SU-DHL-6 (cell line): ENCODE results near the gene KCNIP3.
A peak's percentile ranks its signal among the peaks of the same experiment; 100 is the strongest.
"Not testable (repeated sequence)": the region's sequence is repeated elsewhere in the genome, so short reads cannot be mapped to it uniquely, and the experiment has no call there.

Source experiments
- H2AFZ ChIP-seq: fragments of 200-600 bp; sonication (generic); 2 replicates; pipeline ENCODE4 v1.6.1; 2014; ENCODE audit warnings: low read depth, mild to moderate bottlenecking, moderate library complexity, mixed read lengths, antibody characterized with exemption, low read length; ENCODE audit not compliant: severe bottlenecking
- H3F3A ChIP-seq: fragments of 200-600 bp; shearing (Covaris generic); 2 replicates; pipeline ENCODE4 v1.6.0; 2016; ENCODE audit warnings: antibody characterized with exemption, mild to moderate bottlenecking; ENCODE audit not compliant: insufficient read depth
- H3K27ac ChIP-seq: fragments of 200-600 bp; sonication (generic); 2 replicates; pipeline ENCODE4 v1.5.1; 2016; ENCODE audit warnings: low read depth, mild to moderate bottlenecking, low read length, moderate library complexity, mixed read lengths
- H3K27me3 ChIP-seq: fragments of 200-600 bp; sonication (generic), shearing (Covaris generic); 2 replicates; pipeline ENCODE4 v1.6.0; 2014; ENCODE audit warnings: mild to moderate bottlenecking, low read length
- H3K36me3 ChIP-seq: fragments of 200-600 bp; sonication (generic); 2 replicates; pipeline ENCODE4 v1.6.1; 2014; ENCODE audit warnings: mild to moderate bottlenecking, low read length, mixed read lengths
- H3K4me2 ChIP-seq: fragments of 300-600, 200-600 bp; shearing (Covaris generic), sonication (generic); 2 replicates; pipeline ENCODE4 v1.6.0; 2014; ENCODE audit warnings: low read length, low read depth, mild to moderate bottlenecking; ENCODE audit not compliant: poor library complexity, severe bottlenecking
- H3K4me3 ChIP-seq: fragments of 200-600 bp; sonication (generic); 2 replicates; pipeline ENCODE4 v1.5.1; 2014; ENCODE audit warnings: antibody characterized with exemption, low read length, mild to moderate bottlenecking, mixed read lengths; ENCODE audit not compliant: insufficient read depth, poor library complexity, severe bottlenecking
- H3K79me2 ChIP-seq: fragments of 200-600 bp; sonication (generic); 2 replicates; pipeline ENCODE4 v1.6.1; 2014; ENCODE audit warnings: mild to moderate bottlenecking, low read length, moderate library complexity; ENCODE audit not compliant: insufficient read depth
- H3K9ac ChIP-seq: fragments of 200-600 bp; sonication (generic); 2 replicates; pipeline ENCODE4 v1.7.0; 2014; ENCODE audit warnings: mild to moderate bottlenecking, low read length
- H3K9me2 ChIP-seq: fragments of 200-600 bp; sonication (generic); replicated peaks from 2 replicates; pipeline ENCODE4 v1.6.1; 2014; ENCODE audit warnings: low read length; ENCODE audit not compliant: insufficient read depth
- H3K9me3 ChIP-seq: fragments of 200-600 bp; sonication (generic); 2 replicates; pipeline ENCODE4 v1.6.1; 2014; ENCODE audit warnings: low read length, mixed read lengths; ENCODE audit not compliant: insufficient read depth
- H4K20me1 ChIP-seq: fragments of 200-600 bp; sonication (generic); 2 replicates; pipeline ENCODE4 v1.6.1; 2014; ENCODE audit warnings: low read depth, mild to moderate bottlenecking, antibody characterized with exemption, low read length, moderate library complexity, mixed read lengths
- EZH2phosphoT487 ChIP-seq: fragments of 200-600 bp; sonication (generic), shearing (Covaris generic); conservative IDR thresholded peaks from 2 replicates; pipeline ENCODE4 v1.6.1; 2018; ENCODE audit warnings: mild to moderate bottlenecking, antibody characterized with exemption, low read length, moderate library complexity, mixed read lengths
- TF ChIP-seq, protein P1 (sequence below): fragments of 200-600 bp; sonication (generic); IDR thresholded peaks from one replicate; pipeline ENCODE4 v1.5.1; 2017; ENCODE audit warnings: antibody characterized with exemption, mild to moderate bottlenecking, low read length, moderate library complexity; ENCODE audit not compliant: insufficient read depth, poor library complexity, severe bottlenecking

KCNIP3 gene

DNA sequence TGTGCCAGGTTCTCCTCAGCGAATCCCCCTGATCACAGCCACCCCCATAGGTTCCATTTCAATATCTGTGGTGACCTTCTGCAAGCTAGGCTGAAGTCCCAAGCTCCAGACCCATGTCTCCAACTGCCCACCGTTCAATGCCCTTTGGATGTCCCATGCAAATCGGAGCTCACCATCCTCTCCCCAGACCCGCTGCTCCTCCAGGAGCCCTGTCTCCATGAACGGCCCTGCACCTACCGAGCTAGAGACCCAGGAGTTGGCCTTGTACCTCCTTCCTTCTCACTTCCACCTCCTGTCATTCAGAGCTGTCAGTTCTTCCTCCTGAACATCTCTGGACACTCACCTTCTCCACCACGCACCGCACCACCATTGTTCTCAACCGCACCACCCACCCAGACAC, 104.3 kb downstream of the KCNIP3 start:
- TF ChIP-seq EZH2phosphoT487: no peak
- TF ChIP-seq, protein P1, sequence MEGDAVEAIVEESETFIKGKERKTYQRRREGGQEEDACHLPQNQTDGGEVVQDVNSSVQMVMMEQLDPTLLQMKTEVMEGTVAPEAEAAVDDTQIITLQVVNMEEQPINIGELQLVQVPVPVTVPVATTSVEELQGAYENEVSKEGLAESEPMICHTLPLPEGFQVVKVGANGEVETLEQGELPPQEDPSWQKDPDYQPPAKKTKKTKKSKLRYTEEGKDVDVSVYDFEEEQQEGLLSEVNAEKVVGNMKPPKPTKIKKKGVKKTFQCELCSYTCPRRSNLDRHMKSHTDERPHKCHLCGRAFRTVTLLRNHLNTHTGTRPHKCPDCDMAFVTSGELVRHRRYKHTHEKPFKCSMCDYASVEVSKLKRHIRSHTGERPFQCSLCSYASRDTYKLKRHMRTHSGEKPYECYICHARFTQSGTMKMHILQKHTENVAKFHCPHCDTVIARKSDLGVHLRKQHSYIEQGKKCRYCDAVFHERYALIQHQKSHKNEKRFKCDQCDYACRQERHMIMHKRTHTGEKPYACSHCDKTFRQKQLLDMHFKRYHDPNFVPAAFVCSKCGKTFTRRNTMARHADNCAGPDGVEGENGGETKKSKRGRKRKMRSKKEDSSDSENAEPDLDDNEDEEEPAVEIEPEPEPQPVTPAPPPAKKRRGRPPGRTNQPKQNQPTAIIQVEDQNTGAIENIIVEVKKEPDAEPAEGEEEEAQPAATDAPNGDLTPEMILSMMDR: no peak
- no peaks in the 10 kb centered on the region for H4K20me1 ChIP-seq
- no peaks in the 10 kb centered on the region; the same call in 1 of the 2 replicates for H3K79me2 ChIP-seq
- no peaks in the 10 kb centered on the region for H3F3A ChIP-seq
- H3K27ac ChIP-seq: no peak overlapping the region
- H3K9me3 ChIP-seq: no peaks in the 10 kb centered on the region
- no peaks in the 10 kb centered on the region for H3K9me2 ChIP-seq
- no peaks in the 10 kb centered on the region for H3K36me3 ChIP-seq
- H3K9ac ChIP-seq: peak overlapping the region; percentile 68
- H3K4me2 ChIP-seq: peak overlapping the region; percentile 50
- no peaks in the 10 kb centered on the region for H3K27me3 ChIP-seq
- H3K4me3 ChIP-seq: peak overlapping the region; percentile 78
- H2AFZ ChIP-seq: no peak overlapping the region

DNA sequence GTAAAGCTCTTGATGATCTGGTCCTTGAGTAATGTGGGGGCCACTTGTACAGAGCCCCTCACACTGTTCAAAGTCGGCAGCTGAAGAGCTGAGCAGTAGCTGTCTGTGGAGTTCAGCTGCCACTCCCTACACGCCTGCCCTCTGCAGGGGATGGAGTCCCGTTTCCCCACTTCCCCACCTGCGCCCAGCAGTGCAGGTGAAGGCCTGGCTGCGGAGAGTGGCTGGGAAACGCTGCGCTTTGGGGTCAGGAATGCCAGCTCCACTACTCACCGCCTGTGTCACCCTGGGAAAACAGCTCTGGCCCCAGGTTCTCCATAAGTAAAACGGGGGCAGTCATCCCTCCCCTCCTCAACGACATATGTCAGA, 104.8 kb downstream of the KCNIP3 start:
- not testable (repeated sequence) for H3K79me2 ChIP-seq, H3K9me2 ChIP-seq, H4K20me1 ChIP-seq, H3K27me3 ChIP-seq, H3K27ac ChIP-seq, H3K36me3 ChIP-seq, H3F3A ChIP-seq, H3K9me3 ChIP-seq
- Histone ChIP-seq H3K4me2 (peak overlapping the region; percentile 50), H2AFZ (peak overlapping the region; percentile 98), H3K4me3 (peak overlapping the region; percentile 78), H3K9ac (peak overlapping the region; percentile 68)

DNA sequence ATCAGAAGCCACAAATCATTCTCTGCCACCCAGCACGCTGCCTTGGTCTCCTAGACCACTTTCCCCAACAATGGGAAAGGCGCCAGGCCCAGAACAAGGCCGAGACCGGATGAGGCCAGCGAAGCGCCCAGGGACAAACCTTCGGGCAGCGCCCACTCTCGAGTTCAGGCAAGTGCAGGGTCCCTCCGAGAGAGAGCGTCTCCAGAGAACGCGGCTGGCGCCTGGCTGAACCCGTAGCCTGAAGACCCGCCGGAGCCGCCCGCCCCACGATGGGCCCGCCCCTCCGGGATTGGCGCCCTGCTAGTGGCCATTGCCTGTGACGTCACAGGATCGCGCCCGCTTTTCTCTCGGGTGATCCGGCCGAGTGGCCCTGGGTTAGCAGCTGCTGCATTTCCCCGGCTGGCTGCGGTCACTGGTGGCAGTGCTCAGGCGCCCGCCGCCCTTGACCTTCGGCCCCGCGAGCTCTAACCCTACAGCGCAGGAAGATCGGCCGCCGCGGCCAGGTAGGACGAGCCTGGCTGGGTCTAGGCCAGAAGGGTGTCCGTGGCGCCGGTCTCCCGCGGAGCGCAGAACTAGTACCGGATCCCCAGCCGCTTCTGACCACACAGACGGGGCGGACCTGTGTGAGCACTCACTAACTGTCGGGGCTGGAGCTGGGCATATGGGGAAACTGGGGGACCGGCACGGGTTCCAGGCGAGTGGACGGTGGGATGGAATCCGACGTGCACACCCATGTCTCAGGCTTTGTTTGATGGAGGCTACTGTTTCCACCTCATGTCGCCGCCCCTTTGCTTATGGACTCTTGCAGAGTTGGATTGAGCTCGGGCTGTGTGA, 105.4 kb downstream of the KCNIP3 start, which contains the start of gene FAHD2A:
Gene FAHD2A, plus strand, starts transcription at position 339 of the 834 bp plus-strand sequence. CDS start 2,851 bp downstream, outside the sequence.
- no peak within 1 kb of the TSS for H3K27ac ChIP-seq

More for the DNA sequence above, 105.4 kb downstream of the KCNIP3 start, which contains the start of gene FAHD2A:
- Histone ChIP-seq H3K27me3 (no peaks in the 10 kb centered on the region), H2AFZ (peak within 1 kb of the TSS; percentile 98), H3K9me2 (no peaks in the 10 kb centered on the region), H4K20me1 (no peaks in the 10 kb centered on the region), H3K9ac (peak within 1 kb of the TSS; percentile 68), H3K4me3 (peak within 1 kb of the TSS; percentile 78), H3K4me2 (peak within 1 kb of the TSS; percentile 50), H3K9me3 (no peaks in the 10 kb centered on the region), H3F3A (no peaks in the 10 kb centered on the region), H3K36me3 (no peaks in the 10 kb centered on the region; the same call in 1 of the 2 replicates), H3K79me2 (no peaks in the 10 kb centered on the region; the same call in 1 of the 2 replicates)
- TF ChIP-seq, protein P1: no peak
- TF ChIP-seq EZH2phosphoT487: no peak
